Sigmoid colon (tissue), 7 donors: Measurements from ENCODE around the gene LYRM4. TPM values are rescaled to one million over a fixed set of nuclear protein-coding genes. Genes with fewer than 3 reads are reported as not detected.

ENCODE experiments used
- DNase-seq: peaks from one replicate; pipeline ENCODE4 v3.0.0-alpha.2; 2019
- H3K27ac ChIP-seq, 4 donors: fragments of 200-600 bp; sonication (generic); one replicate each; pipeline ENCODE4 v1.5.1; 2016 to 2019; ENCODE audit warnings: mild to moderate bottlenecking in 1 of 4
- H3K27me3 ChIP-seq, 3 donors: fragments of 200-600 bp; sonication (generic); one replicate each; pipeline ENCODE4 v1.5.1; 2019; ENCODE audit warnings: mild to moderate bottlenecking in 1 of 3
- H3K36me3 ChIP-seq, 4 donors: fragments of 200-600 bp; sonication (generic); one replicate each; pipeline ENCODE4 v1.5.1; 2016 to 2019
- H3K4me1 ChIP-seq, 4 donors: fragments of 200-600 bp; sonication (generic); one replicate each; pipeline ENCODE4 v1.5.1; 2017 to 2019
- H3K4me3 ChIP-seq, 4 donors: fragments of 200-600 bp; sonication (generic); one replicate each; pipeline ENCODE4 v1.5.1; 2017 to 2019; ENCODE audit warnings: mild to moderate bottlenecking in 2 of 4, moderate library complexity in 1 of 4
- H3K9me3 ChIP-seq, 4 donors: fragments of 200-600 bp in 3 of 4; sonication (generic) in 3 of 4; one replicate each; pipeline versions ENCODE4 v1.5.1 to v1.6.1; 2013 to 2019
- CTCF ChIP-seq, 4 experiments: fragments of 450-650 bp in 3 of 4; fragments of 200-600 bp in 1 of 4; IDR thresholded peaks; one replicate each; pipeline ENCODE4 v1.5.1; 2016 to 2019; ENCODE audit warnings: antibody characterized with exemption in 4 of 4, mild to moderate bottlenecking in 3 of 4, moderate library complexity in 2 of 4
- EP300 ChIP-seq, 4 donors: sonication (generic); formaldehyde crosslinking; IDR thresholded peaks; one replicate each; pipeline ENCODE4 v1.6.1; 2017; ENCODE audit warnings: antibody characterized with exemption in 4 of 4
- POLR2A ChIP-seq, 2 donors: fragments of 450-650 bp; IDR thresholded peaks; one replicate each; pipeline ENCODE4 v1.6.1; 2016; ENCODE audit warnings: antibody characterized with exemption in 2 of 2, mild to moderate bottlenecking in 2 of 2, moderate library complexity in 2 of 2
- POLR2AphosphoS5 ChIP-seq, 4 donors: sonication (generic); formaldehyde crosslinking; IDR thresholded peaks; one replicate each; pipeline ENCODE4 v1.6.1; 2017; ENCODE audit warnings: antibody characterized with exemption in 4 of 4
- WGBS, 2 donors: extraction: QIAGEN DNeasy Blood & Tissue Kit; methylation state at CpG; one replicate each; pipeline ENCODE4 v1.1.7; 2013; 5-methylcytosine and 5-hydroxymethylcytosine counted together
- intact Hi-C: fragments of 100-400 bp; cut with DNase I; formaldehyde crosslinking; loops from one replicate; pipeline ENCODE4 v1.15.1; 2023
- polyA plus RNA-seq, 3 donors: library from polyadenylated mRNA; stranded (reverse); fragments of 200-250 nt; gene quantifications; one replicate each; pipeline ENCODE4 v1.2.3, GENCODE V29; 2013
- total RNA-seq, 4 donors: library from RNA; depleted of rRNA; stranded (reverse); fragments of >200 nt; gene quantifications; one replicate each; pipeline ENCODE4 v1.1.0, GENCODE V29; 2016
- donor health status: healthy with polysubstance abuse.
- donor health status: Bipolar disorder and iron deficiency.
- donor health status: healthy.

LYRM4 gene
- total and polyA plus RNA-seq, 7 donors = 11.3 to 29.3 (median 22.2) TPM

DNA sequence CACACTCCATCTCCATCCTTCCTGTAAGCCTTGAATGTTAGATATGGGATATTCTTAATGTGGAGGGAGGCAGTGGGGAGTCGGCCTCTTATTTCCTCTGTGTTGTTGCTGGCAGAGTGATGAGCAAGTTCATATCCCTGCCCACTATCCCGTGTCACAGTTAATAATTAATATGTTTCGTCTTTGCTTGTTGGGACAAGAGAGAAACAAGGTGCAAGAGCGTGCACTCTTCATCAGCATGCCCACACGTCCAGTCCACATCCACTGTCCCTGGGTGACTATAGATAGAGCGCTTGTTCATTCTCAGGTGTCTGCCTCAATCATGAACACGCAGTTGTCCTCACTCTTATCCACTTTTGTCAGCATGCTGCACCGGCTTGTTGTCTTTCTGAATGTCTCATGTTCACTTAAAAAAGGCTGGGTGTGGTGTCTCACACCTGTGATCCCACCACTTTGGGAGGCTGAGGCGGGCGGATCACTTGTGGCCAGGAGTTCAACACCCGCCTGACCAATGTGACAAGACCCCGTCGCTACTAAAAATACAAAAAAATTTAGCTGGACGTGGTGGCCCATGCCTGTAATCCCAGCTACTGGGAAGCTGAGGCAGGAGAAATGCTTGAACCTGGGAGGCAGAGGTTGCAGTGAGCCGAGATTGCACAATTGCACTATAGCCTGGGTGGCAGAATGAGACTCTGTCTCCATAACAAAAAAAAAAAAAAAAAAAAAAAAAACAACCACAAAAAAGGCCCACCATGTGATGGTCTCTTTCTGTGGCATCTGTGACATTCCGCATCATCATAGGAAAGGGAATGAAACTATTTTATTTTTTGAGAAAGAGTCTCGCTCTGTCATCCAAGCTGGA, 141.4 kb downstream of the LYRM4 start:
- DNase-seq = no peak
- Histone ChIP-seq H3K9me3 (no peaks in the 10 kb centered on the region), H3K27me3 (no peaks in the 10 kb centered on the region), H3K4me3 (no peak overlapping the region), H3K36me3 (no peaks in the 10 kb centered on the region), H3K27ac (no peak overlapping the region), H3K4me1 (no peaks in the 10 kb centered on the region)
- 89 to 94% methylated on average over 17 of the region's 17 CpGs for WGBS, 2 donors
- TF ChIP-seq CTCF (IDR thresholded peaks at IDR 0.05) (no peak), POLR2AphosphoS5 (IDR thresholded peaks at IDR 0.05) (no peak), POLR2A (IDR thresholded peaks at IDR 0.05) (no peak), EP300 (IDR thresholded peaks at IDR 0.05) (no peak)
- intact Hi-C loops = no loop called here

DNA sequence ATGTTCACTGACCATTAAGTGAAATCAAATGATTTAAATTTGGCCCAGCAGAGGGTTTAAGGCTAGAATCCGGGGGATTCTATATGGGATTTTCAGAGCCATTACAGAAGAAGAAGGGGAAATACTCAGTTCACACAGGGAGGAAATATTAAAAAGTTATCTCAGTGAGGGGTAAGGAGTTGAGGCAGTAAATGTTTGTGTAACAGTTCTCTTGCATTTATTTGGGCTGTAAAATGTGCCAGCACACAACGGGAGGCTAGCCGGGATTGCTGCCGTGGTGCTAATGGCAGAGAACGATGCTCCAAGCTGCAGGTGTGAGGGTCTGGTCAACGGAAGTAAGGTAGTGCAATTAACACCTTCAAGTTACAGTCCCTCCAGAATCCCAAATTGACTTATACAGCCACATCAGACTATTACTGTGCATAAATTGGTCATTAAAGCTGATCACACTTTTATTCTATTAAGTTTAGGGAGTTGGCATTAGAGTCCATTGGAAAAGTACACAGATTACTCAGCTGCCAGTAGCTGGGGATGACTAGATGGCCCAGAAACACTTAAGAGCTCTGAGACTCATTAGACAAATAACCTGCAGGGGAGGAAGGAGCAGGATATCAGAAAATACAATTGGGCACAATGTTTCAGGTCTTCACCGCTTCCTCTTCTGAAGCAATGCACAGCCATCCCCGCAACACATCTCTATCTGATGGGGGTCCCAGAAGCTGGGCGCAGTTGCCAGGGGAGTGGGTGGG, 144.3 kb downstream of the LYRM4 start:
- Histone ChIP-seq H3K9me3 (no peaks in the 10 kb centered on the region), H3K27ac (no peak overlapping the region), H3K4me3 (no peak overlapping the region), H3K36me3 (no peaks in the 10 kb centered on the region), H3K4me1 (no peaks in the 10 kb centered on the region), H3K27me3 (no peaks in the 10 kb centered on the region)
- intact Hi-C loops = no loop called here
- DNase-seq = no peak
- 54 to 82% methylated on average over 9 of the region's 9 CpGs for WGBS, 2 donors
- no peak for TF ChIP-seq CTCF (IDR thresholded peaks at IDR 0.05)
- no peak for TF ChIP-seq EP300 (IDR thresholded peaks at IDR 0.05)
- no peak for TF ChIP-seq POLR2AphosphoS5 (IDR thresholded peaks at IDR 0.05)
- TF ChIP-seq POLR2A (IDR thresholded peaks at IDR 0.05) = no peak

DNA sequence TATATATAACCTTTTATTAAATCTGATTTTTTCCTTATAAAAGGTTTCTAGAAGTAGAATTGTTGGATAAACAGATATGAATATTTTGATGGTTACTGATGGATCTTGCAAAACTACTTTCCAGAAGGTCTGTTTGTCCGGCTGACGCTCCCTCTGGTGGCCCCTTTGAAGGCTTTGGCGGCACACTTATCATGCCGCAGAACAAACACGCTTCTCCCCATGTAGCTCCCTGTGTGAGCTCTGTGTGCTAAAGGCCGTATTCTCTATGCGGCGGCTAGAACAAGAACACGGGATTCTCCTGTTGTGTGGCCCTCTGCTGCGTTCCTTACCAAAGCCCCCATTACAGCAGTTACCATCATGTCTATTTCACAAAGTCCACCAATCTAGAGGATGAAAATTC, 145.6 kb downstream of the LYRM4 start:
- no peak for DNase-seq
- H3K27ac ChIP-seq = no peak overlapping the region
- no peaks in the 10 kb centered on the region for H3K4me1 ChIP-seq
- H3K27me3 ChIP-seq = no peaks in the 10 kb centered on the region
- no peaks in the 10 kb centered on the region for H3K36me3 ChIP-seq
- H3K9me3 ChIP-seq = no peaks in the 10 kb centered on the region
- no peak overlapping the region for H3K4me3 ChIP-seq
- TF ChIP-seq POLR2A (IDR thresholded peaks at IDR 0.05) (no peak), CTCF (IDR thresholded peaks at IDR 0.05) (peak in 2 of 4 experiments; percentile 11 to 16), EP300 (IDR thresholded peaks at IDR 0.05) (no peak), POLR2AphosphoS5 (IDR thresholded peaks at IDR 0.05) (no peak)
- intact Hi-C loops = no loop called here
- WGBS, 2 donors = 27 to 70% methylated on average over 10 of the region's 10 CpGs

DNA sequence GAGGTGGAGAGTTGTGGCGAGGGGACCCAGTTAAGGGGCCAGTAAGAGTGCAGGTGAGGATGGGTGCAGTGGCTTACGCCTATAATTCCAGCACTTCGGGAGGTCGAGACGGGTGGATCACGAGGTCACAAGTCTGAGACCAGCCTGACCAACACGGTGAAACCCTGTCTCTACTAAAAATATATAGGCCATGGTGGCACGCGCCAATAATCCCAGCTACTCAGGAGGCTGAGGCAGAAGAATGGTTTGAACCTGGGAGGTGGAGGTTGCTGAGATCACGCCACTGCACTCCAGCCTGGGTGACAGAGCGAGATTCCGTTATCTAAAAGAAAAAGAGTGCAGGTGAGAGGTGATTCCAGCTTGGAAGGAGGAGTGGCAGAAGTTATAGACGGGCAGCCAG, 147.7 kb downstream of the LYRM4 start:
- no peaks in the 10 kb centered on the region for H3K36me3 ChIP-seq
- no peak for TF ChIP-seq POLR2AphosphoS5 (IDR thresholded peaks at IDR 0.05)
- no peak for TF ChIP-seq POLR2A (IDR thresholded peaks at IDR 0.05)
- TF ChIP-seq CTCF (IDR thresholded peaks at IDR 0.05) = no peak
- TF ChIP-seq EP300 (IDR thresholded peaks at IDR 0.05) = no peak
- H3K27ac ChIP-seq = no peak overlapping the region
- H3K9me3 ChIP-seq = no peaks in the 10 kb centered on the region
- 94 to 96% methylated on average over 13 of the region's 13 CpGs for WGBS, 2 donors
- no peak for DNase-seq
- H3K27me3 ChIP-seq = no peaks in the 10 kb centered on the region
- intact Hi-C loops = no loop called here
- no peak overlapping the region for H3K4me3 ChIP-seq
- H3K4me1 ChIP-seq = peaks cover 0 to 7% (median 3%) of the 10 kb centered on the region in 4 donors
